ENCODE measurements around the gene KRTAP25-1. TPM values are rescaled to one million over a fixed set of nuclear protein-coding genes. Genes with fewer than 3 reads are reported as not detected.

Gene KRTAP25-1
- not detected for total RNA-seq
- polyA plus RNA-seq = not detected

GRCh38 chr21:30289215-30289614 lies at the start of gene KRTAP25-1:
KRTAP25-1 (minus strand) TSS chr21:30289514; CDS start chr21:30289490, 24 bp downstream.
- Histone ChIP-seq H3K4me1 (ENCODE audit: insufficient read depth, low read length) (no peaks in the 10 kb centered on the region), H3K9me3 (ENCODE audit: control insufficient read depth in 1 of 2, low read length in 2 of 2) (no peaks in the 10 kb centered on the region), H3K4me3 (ENCODE audit: low read length in 2 of 2) (no peak within 1 kb of the TSS), H3K27ac (ENCODE audit: low read depth, low read length) (no peak within 1 kb of the TSS), H3K36me3 (ENCODE audit: insufficient read depth, low read length) (no peaks in the 10 kb centered on the region), H3K27me3 (ENCODE audit: insufficient read depth, low read length) (no peaks in the 10 kb centered on the region)
- no peak for DNase-seq
- intact Hi-C loops (cut with micrococcal nuclease) = no loop called here
- no peaks in the 10 kb centered on the region for H3K4me1 Mint-ChIP-seq
- ChIA-PET CTCF (ENCODE audit: partially characterized antibody) (no interaction called here), POLR2A (ENCODE audit: partially characterized antibody) (no interaction called here)
- peaks cover 0 to 3% (median 0%) of the 10 kb centered on the region in 8 donors for H3K9me3 Mint-ChIP-seq
- no peaks in the 10 kb centered on the region for H3K36me3 Mint-ChIP-seq
- no peak within 1 kb of the TSS for H3K27ac Mint-ChIP-seq
- no peak within 1 kb of the TSS for H3K4me3 Mint-ChIP-seq
- H3K27me3 Mint-ChIP-seq = peaks cover 0 to 1% of the 10 kb centered on the region in 2 donors

GRCh38 chr21:30338717-30339116 lies 49.4 kb upstream of the KRTAP25-1 start:
- Mint-ChIP-seq H3K36me3 (no peaks in the 10 kb centered on the region), H3K4me3 (no peak overlapping the region), H3K27me3 (peaks cover 0 to 2% of the 10 kb centered on the region in 2 donors), H3K9me3 (peaks cover 0 to 2% (median 0%) of the 10 kb centered on the region in 8 donors), H3K27ac (no peak overlapping the region), H3K4me1 (no peaks in the 10 kb centered on the region)
- Histone ChIP-seq H3K36me3 (ENCODE audit: insufficient read depth, low read length) (no peaks in the 10 kb centered on the region), H3K27me3 (ENCODE audit: insufficient read depth, low read length) (no peaks in the 10 kb centered on the region), H3K9me3 (ENCODE audit: control insufficient read depth in 1 of 2, low read length in 2 of 2) (no peaks in the 10 kb centered on the region), H3K27ac (ENCODE audit: low read depth, low read length) (no peak overlapping the region), H3K4me1 (ENCODE audit: insufficient read depth, low read length) (no peaks in the 10 kb centered on the region), H3K4me3 (ENCODE audit: low read length in 2 of 2) (no peak overlapping the region)
- DNase-seq = no peak
- ChIA-PET POLR2A (ENCODE audit: partially characterized antibody) (no interaction called here), CTCF (ENCODE audit: partially characterized antibody) (interaction anchor here (0.7 to 1.4 kb wide), 2 partner anchors 18 to 750 kb away, joined by 4 to 5 read pairs; no protein-coding TSS in a partner anchor)
- intact Hi-C loops (cut with micrococcal nuclease) = no loop called here

GRCh38 chr21:30337772-30338171 lies 48.5 kb upstream of the KRTAP25-1 start:
- Mint-ChIP-seq H3K4me1 (no peaks in the 10 kb centered on the region), H3K36me3 (no peaks in the 10 kb centered on the region), H3K27ac (no peak overlapping the region), H3K9me3 (peaks cover 0 to 2% (median 0%) of the 10 kb centered on the region in 8 donors), H3K27me3 (peaks cover 0 to 2% of the 10 kb centered on the region in 2 donors), H3K4me3 (no peak overlapping the region)
- DNase-seq = no peak
- no peaks in the 10 kb centered on the region for H3K4me1 ChIP-seq (ENCODE audit: insufficient read depth, low read length)
- ChIA-PET POLR2A (ENCODE audit: partially characterized antibody) (no interaction called here), CTCF (ENCODE audit: partially characterized antibody) (interaction anchor here (0.8 kb wide), 1 partner anchor 11 kb away, joined by 4 read pairs; no protein-coding TSS in a partner anchor)
- no peak overlapping the region for H3K27ac ChIP-seq (ENCODE audit: low read depth, low read length)
- intact Hi-C loops (cut with micrococcal nuclease) = no loop called here
- no peaks in the 10 kb centered on the region for H3K9me3 ChIP-seq (ENCODE audit: control insufficient read depth in 1 of 2, low read length in 2 of 2)
- H3K36me3 ChIP-seq (ENCODE audit: insufficient read depth, low read length) = no peaks in the 10 kb centered on the region
- no peaks in the 10 kb centered on the region for H3K27me3 ChIP-seq (ENCODE audit: insufficient read depth, low read length)
- H3K4me3 ChIP-seq (ENCODE audit: low read length in 2 of 2) = no peak overlapping the region

GRCh38 chr21:30337276-30337744 lies 48.0 kb upstream of the KRTAP25-1 start, which contains the start of gene KRTAP27-1:
KRTAP27-1 (minus strand) TSS chr21:30337694; CDS start chr21:30337668, 26 bp downstream.
- H3K9me3 ChIP-seq (ENCODE audit: control insufficient read depth in 1 of 2, low read length in 2 of 2) = no peaks in the 10 kb centered on the region
- intact Hi-C loops (cut with micrococcal nuclease) = no loop called here

GRCh38 chr21:30336596-30336995 lies 47.3 kb upstream of the KRTAP25-1 start:
- no peak for DNase-seq
- ChIA-PET POLR2A (ENCODE audit: partially characterized antibody) (no interaction called here), CTCF (ENCODE audit: partially characterized antibody) (no interaction called here)
- Histone ChIP-seq H3K27ac (ENCODE audit: low read depth, low read length) (no peak overlapping the region), H3K27me3 (ENCODE audit: insufficient read depth, low read length) (no peaks in the 10 kb centered on the region), H3K9me3 (ENCODE audit: control insufficient read depth in 1 of 2, low read length in 2 of 2) (no peaks in the 10 kb centered on the region), H3K4me1 (ENCODE audit: insufficient read depth, low read length) (no peaks in the 10 kb centered on the region), H3K4me3 (ENCODE audit: low read length in 2 of 2) (no peak overlapping the region), H3K36me3 (ENCODE audit: insufficient read depth, low read length) (no peaks in the 10 kb centered on the region)
- H3K4me1 Mint-ChIP-seq = no peaks in the 10 kb centered on the region
- H3K27ac Mint-ChIP-seq = no peak overlapping the region
- peaks cover 0 to 2% (median 0%) of the 10 kb centered on the region in 8 donors for H3K9me3 Mint-ChIP-seq
- intact Hi-C loops (cut with micrococcal nuclease) = no loop called here
- H3K36me3 Mint-ChIP-seq = no peaks in the 10 kb centered on the region
- H3K4me3 Mint-ChIP-seq = no peak overlapping the region
- H3K27me3 Mint-ChIP-seq = no peaks in the 10 kb centered on the region

More at GRCh38 chr21:30337276-30337744, 48.0 kb upstream of the KRTAP25-1 start, which contains the start of gene KRTAP27-1:
- ChIA-PET POLR2A (ENCODE audit: partially characterized antibody) (no interaction called here), CTCF (ENCODE audit: partially characterized antibody) (interaction anchor here (0.8 kb wide), 1 partner anchor 12 kb away, joined by 4 read pairs; no protein-coding TSS in a partner anchor)
- no peak within 1 kb of the TSS for H3K27ac Mint-ChIP-seq
- no peak within 1 kb of the TSS for H3K4me3 Mint-ChIP-seq
- Histone ChIP-seq H3K27me3 (ENCODE audit: insufficient read depth, low read length) (no peaks in the 10 kb centered on the region), H3K4me3 (ENCODE audit: low read length in 2 of 2) (no peak within 1 kb of the TSS), H3K27ac (ENCODE audit: low read depth, low read length) (no peak within 1 kb of the TSS), H3K36me3 (ENCODE audit: insufficient read depth, low read length) (no peaks in the 10 kb centered on the region), H3K4me1 (ENCODE audit: insufficient read depth, low read length) (no peaks in the 10 kb centered on the region)
- DNase-seq = no peak
- H3K9me3 Mint-ChIP-seq = peaks cover 0 to 2% (median 0%) of the 10 kb centered on the region in 8 donors
- peaks cover 0 to 2% of the 10 kb centered on the region in 2 donors for H3K27me3 Mint-ChIP-seq
- no peaks in the 10 kb centered on the region for H3K4me1 Mint-ChIP-seq
- H3K36me3 Mint-ChIP-seq = no peaks in the 10 kb centered on the region

- Histone ChIP-seq H3K36me3 (ENCODE audit: insufficient read depth, low read length) (no peaks in the 10 kb centered on the region), H3K9me3 (ENCODE audit: control insufficient read depth in 1 of 2, low read length in 2 of 2) (no peaks in the 10 kb centered on the region), H3K4me3 (ENCODE audit: low read length in 2 of 2) (no peak overlapping the region), H3K27ac (ENCODE audit: low read depth, low read length) (no peak overlapping the region), H3K27me3 (ENCODE audit: insufficient read depth, low read length) (no peaks in the 10 kb centered on the region), H3K4me1 (ENCODE audit: insufficient read depth, low read length) (no peaks in the 10 kb centered on the region)
- H3K4me1 Mint-ChIP-seq = no peaks in the 10 kb centered on the region
- no peak for DNase-seq
- H3K27ac Mint-ChIP-seq = no peak overlapping the region
- ChIA-PET CTCF (ENCODE audit: partially characterized antibody) (interaction anchor here (0.7 kb wide), 1 partner anchor 22 kb away, joined by 3 read pairs; no protein-coding TSS in a partner anchor), POLR2A (ENCODE audit: partially characterized antibody) (no interaction called here)
- H3K27me3 Mint-ChIP-seq = no peaks in the 10 kb centered on the region
- peaks cover 0 to 2% (median 0%) of the 10 kb centered on the region in 8 donors for H3K9me3 Mint-ChIP-seq
- H3K36me3 Mint-ChIP-seq = no peaks in the 10 kb centered on the region
- H3K4me3 Mint-ChIP-seq = no peak overlapping the region
- intact Hi-C loops (cut with micrococcal nuclease) = no loop called here
Measured at GRCh38 chr21:30333736-30334135, 44.4 kb upstream of the KRTAP25-1 start.

GRCh38 chr21:30332681-30333080 lies 43.4 kb upstream of the KRTAP25-1 start:
- Mint-ChIP-seq H3K27ac (no peak overlapping the region), H3K9me3 (peaks cover 0 to 5% (median under 1%) of the 10 kb centered on the region in 8 donors), H3K4me3 (no peak overlapping the region), H3K27me3 (no peaks in the 10 kb centered on the region), H3K36me3 (no peaks in the 10 kb centered on the region), H3K4me1 (no peaks in the 10 kb centered on the region)
- Histone ChIP-seq H3K9me3 (ENCODE audit: control insufficient read depth in 1 of 2, low read length in 2 of 2) (no peaks in the 10 kb centered on the region), H3K36me3 (ENCODE audit: insufficient read depth, low read length) (no peaks in the 10 kb centered on the region), H3K27me3 (ENCODE audit: insufficient read depth, low read length) (no peaks in the 10 kb centered on the region), H3K4me1 (ENCODE audit: insufficient read depth, low read length) (no peaks in the 10 kb centered on the region), H3K4me3 (ENCODE audit: low read length in 2 of 2) (no peak overlapping the region), H3K27ac (ENCODE audit: low read depth, low read length) (no peak overlapping the region)
- no peak for DNase-seq
- CTCF ChIA-PET (ENCODE audit: partially characterized antibody) = no interaction called here
- POLR2A ChIA-PET (ENCODE audit: partially characterized antibody) = no interaction called here
- intact Hi-C loops (cut with micrococcal nuclease) = no loop called here
